ENCODE results near the gene GOLGA6L2. TPM values are rescaled to one million over a fixed set of nuclear protein-coding genes. Genes with fewer than 3 reads are reported as not detected.

Gene GOLGA6L2
- polyA plus RNA-seq, 1 experiment = not detected

DNA sequence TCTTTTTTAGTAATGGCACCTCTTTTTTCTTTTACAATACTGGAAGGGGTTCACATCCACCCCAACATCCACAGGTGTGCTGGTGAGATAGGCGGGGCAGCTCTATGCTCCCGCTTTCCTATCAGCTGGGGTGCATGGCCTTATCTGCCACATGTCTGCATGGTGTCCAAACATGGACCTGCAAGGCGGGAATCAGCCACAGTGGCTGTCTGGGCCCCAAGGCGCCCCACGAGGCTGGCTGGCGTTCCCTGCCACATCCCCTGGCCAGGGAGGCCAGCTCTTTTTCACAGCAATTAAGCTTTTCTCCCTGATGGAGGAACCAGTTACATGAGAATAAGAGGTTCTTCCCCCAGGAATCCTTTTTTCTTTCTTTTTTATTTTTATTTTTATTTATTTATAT is 30.9 kb upstream of the GOLGA6L2 start:
- Histone ChIP-seq H3K4me3 (ENCODE audit: low read depth, low read length) (no peak overlapping the region), H3K27me3 (ENCODE audit: control insufficient read depth, insufficient read depth, low read length) (no peaks in the 10 kb centered on the region), H3K36me3 (ENCODE audit: control insufficient read depth, insufficient read depth, low read length) (no peaks in the 10 kb centered on the region)
- no peak for DNase-seq (ENCODE audit: low read depth)
- CTCF ChIA-PET = no interaction called here
- no peak for TF ChIP-seq CTCF (IDR thresholded peaks at IDR 0.05; ENCODE audit: insufficient read depth, low read depth, low read length)
- POLR2A ChIA-PET = no interaction called here

DNA sequence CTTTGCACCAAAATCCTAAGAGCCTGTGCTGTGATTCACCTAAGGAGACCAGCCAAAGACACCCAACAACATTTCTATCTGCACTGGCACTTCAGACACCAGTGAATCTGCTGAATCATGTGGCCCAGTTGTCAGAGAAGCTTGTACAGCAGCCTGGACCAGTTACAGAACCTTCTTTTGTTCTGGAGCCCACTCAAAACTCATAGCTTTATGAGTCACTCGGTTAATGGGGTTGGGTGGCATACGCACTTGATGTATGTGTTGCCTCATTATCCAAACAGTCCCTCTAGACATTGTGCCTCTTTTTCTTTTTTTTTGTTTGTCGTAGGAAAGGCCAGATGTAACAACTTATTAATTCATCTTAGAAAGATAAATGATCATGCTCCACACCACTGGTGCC is 25.6 kb upstream of the GOLGA6L2 start:
- TF ChIP-seq CTCF (IDR thresholded peaks at IDR 0.05; ENCODE audit: insufficient read depth, low read depth, low read length) = no peak
- no peak overlapping the region for H3K4me3 ChIP-seq (ENCODE audit: low read depth, low read length)
- POLR2A ChIA-PET = no interaction called here
- DNase-seq (ENCODE audit: low read depth) = no peak
- H3K27me3 ChIP-seq (ENCODE audit: control insufficient read depth, insufficient read depth, low read length) = no peaks in the 10 kb centered on the region
- no peaks in the 10 kb centered on the region for H3K36me3 ChIP-seq (ENCODE audit: control insufficient read depth, insufficient read depth, low read length)
- CTCF ChIA-PET = no interaction called here

GRCh38 chr15:23472033-23472432 is 25.0 kb upstream of the GOLGA6L2 start:
- no peak for TF ChIP-seq CTCF (IDR thresholded peaks at IDR 0.05; ENCODE audit: insufficient read depth, low read depth, low read length)
- Histone ChIP-seq H3K4me3 (ENCODE audit: low read depth, low read length) (no peak overlapping the region), H3K36me3 (ENCODE audit: control insufficient read depth, insufficient read depth, low read length) (no peaks in the 10 kb centered on the region), H3K27me3 (ENCODE audit: control insufficient read depth, insufficient read depth, low read length) (no peaks in the 10 kb centered on the region)
- POLR2A ChIA-PET = no interaction called here
- DNase-seq (ENCODE audit: low read depth) = no peak
- CTCF ChIA-PET = no interaction called here

DNA sequence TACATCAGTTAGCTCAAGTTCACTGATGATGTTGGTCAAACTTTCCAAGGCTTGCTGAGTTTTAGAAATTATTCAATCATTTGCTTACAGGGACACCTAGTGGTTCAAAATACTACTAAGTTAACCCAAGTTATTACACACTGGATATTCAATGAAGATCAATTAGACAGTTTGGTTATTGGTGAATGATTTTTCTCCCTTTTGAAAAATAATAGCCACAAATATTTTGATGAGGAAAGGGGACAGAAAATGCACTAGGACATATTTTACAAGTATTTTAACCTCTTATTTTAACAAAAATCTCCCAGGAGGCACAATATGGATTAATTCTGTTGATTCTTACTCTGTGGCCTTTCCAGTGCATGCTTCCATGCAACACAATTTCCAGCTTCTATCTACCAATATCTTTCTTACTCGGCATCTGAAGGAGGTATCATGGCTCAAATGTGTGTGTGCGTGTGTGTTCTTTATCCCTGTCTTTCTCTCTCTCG is 20.1 kb upstream of the GOLGA6L2 start:
- 0 out of 2 replicates have a peak, but pooled peaks have one; percentile 14 for TF ChIP-seq CTCF (IDR thresholded peaks at IDR 0.05; ENCODE audit: insufficient read depth, low read depth, low read length)
- Histone ChIP-seq H3K36me3 (ENCODE audit: control insufficient read depth, insufficient read depth, low read length) (no peaks in the 10 kb centered on the region), H3K27me3 (ENCODE audit: control insufficient read depth, insufficient read depth, low read length) (no peaks in the 10 kb centered on the region), H3K4me3 (ENCODE audit: low read depth, low read length) (no peak overlapping the region)
- ChIA-PET POLR2A (no interaction called here), CTCF (interaction anchor here (0.6 to 3.3 kb wide), 2 partner anchors 10 to 29 kb away, joined by 3 to 10 read pairs; no protein-coding TSS in a partner anchor)
- DNase-seq (ENCODE audit: low read depth) = no peak

DNA sequence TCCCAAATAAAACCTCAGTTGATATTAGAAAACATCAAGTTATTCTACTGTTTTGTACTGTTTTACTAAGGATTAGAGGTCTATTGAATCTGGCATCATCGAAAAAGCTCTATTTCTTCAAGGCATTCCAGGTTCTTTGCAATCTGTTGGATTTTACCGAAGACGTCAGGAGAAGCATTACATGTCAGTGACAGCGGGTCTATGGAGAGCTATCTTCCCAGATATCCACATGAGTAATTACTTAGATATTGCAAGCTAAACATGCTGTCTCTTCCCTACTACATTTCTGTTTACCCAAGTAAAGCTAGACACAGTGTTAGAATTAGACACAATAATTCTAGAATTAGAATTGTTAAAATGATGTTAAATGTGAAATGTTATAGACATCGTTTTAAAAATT is 10.8 kb upstream of the GOLGA6L2 start:
- H3K4me3 ChIP-seq (ENCODE audit: low read depth, low read length) = no peak overlapping the region
- TF ChIP-seq CTCF (IDR thresholded peaks at IDR 0.05; ENCODE audit: insufficient read depth, low read depth, low read length) = no peak

More for the DNA sequence above, 10.8 kb upstream of the GOLGA6L2 start:
- ChIA-PET CTCF (interaction anchor here (3.7 kb wide), 1 partner anchor 10 kb away, joined by 10 read pairs; no protein-coding TSS in a partner anchor), POLR2A (no interaction called here)
- no peak for DNase-seq (ENCODE audit: low read depth)
- Histone ChIP-seq H3K36me3 (ENCODE audit: control insufficient read depth, insufficient read depth, low read length) (no peaks in the 10 kb centered on the region), H3K27me3 (ENCODE audit: control insufficient read depth, insufficient read depth, low read length) (no peaks in the 10 kb centered on the region)
